ENCODE measurements around the gene EP400. TPM values are rescaled to one million over a fixed set of nuclear protein-coding genes. Genes with fewer than 3 reads are reported as not detected.

Gene EP400
- total and polyA plus RNA-seq, 2 donors (not counting 1 experiment from before 2014, with no cell fraction given), result 3.4 to 12.4 TPM

GRCh38 chr12:131923260-131923659 lies 26.5 kb upstream of the EP400 start:
- Histone ChIP-seq H3K9ac (ENCODE audit: insufficient read depth, low read length) (no peak overlapping the region), H3K79me2 (ENCODE audit: control insufficient read depth, insufficient read depth, low read length) (no peaks in the 10 kb centered on the region), H3K4me2 (ENCODE audit: extremely low read depth, insufficient read depth, low read length) (no peak overlapping the region), H3K4me1 (ENCODE audit: control insufficient read depth, extremely low read depth, insufficient read depth, low read length) (no peaks in the 10 kb centered on the region), H4K20me1 (ENCODE audit: control insufficient read depth, extremely low read depth, insufficient read depth, low read length) (no peaks in the 10 kb centered on the region), H3K4me3 (replicated peaks in 1 of 4; ENCODE audit: control extremely low read depth in 1 of 4, insufficient read depth in 1 of 4, low read depth in 3 of 4, low read length in 4 of 4) (no peak overlapping the region), H3K36me3 (ENCODE audit: control insufficient read depth, insufficient read depth, low read length) (peaks cover 3% of the 10 kb centered on the region), H2AFZ (ENCODE audit: low read length) (no peak overlapping the region), H3K9me3 (ENCODE audit: control insufficient read depth, insufficient read depth, low read depth, low read length) (no peaks in the 10 kb centered on the region), H3K27me3 (ENCODE audit: control insufficient read depth, insufficient read depth, low read length) (no peaks in the 10 kb centered on the region), H3K27ac (ENCODE audit: insufficient read depth, low read length) (no peak overlapping the region)
- DNase-seq (ENCODE audit: low read depth in 2 of 2), result no peak
- TF ChIP-seq EZH2 (IDR thresholded peaks at IDR 0.05; ENCODE audit: low read length, missing control alignments), result no peak
- TF ChIP-seq, protein P1, sequence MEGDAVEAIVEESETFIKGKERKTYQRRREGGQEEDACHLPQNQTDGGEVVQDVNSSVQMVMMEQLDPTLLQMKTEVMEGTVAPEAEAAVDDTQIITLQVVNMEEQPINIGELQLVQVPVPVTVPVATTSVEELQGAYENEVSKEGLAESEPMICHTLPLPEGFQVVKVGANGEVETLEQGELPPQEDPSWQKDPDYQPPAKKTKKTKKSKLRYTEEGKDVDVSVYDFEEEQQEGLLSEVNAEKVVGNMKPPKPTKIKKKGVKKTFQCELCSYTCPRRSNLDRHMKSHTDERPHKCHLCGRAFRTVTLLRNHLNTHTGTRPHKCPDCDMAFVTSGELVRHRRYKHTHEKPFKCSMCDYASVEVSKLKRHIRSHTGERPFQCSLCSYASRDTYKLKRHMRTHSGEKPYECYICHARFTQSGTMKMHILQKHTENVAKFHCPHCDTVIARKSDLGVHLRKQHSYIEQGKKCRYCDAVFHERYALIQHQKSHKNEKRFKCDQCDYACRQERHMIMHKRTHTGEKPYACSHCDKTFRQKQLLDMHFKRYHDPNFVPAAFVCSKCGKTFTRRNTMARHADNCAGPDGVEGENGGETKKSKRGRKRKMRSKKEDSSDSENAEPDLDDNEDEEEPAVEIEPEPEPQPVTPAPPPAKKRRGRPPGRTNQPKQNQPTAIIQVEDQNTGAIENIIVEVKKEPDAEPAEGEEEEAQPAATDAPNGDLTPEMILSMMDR (conservative IDR thresholded peaks at IDR 0.05 in 1 of 2, IDR thresholded peaks at IDR 0.05 in 1 of 2; ENCODE audit: low read depth in 1 of 2, low read length in 2 of 2), result no peak

DNA sequence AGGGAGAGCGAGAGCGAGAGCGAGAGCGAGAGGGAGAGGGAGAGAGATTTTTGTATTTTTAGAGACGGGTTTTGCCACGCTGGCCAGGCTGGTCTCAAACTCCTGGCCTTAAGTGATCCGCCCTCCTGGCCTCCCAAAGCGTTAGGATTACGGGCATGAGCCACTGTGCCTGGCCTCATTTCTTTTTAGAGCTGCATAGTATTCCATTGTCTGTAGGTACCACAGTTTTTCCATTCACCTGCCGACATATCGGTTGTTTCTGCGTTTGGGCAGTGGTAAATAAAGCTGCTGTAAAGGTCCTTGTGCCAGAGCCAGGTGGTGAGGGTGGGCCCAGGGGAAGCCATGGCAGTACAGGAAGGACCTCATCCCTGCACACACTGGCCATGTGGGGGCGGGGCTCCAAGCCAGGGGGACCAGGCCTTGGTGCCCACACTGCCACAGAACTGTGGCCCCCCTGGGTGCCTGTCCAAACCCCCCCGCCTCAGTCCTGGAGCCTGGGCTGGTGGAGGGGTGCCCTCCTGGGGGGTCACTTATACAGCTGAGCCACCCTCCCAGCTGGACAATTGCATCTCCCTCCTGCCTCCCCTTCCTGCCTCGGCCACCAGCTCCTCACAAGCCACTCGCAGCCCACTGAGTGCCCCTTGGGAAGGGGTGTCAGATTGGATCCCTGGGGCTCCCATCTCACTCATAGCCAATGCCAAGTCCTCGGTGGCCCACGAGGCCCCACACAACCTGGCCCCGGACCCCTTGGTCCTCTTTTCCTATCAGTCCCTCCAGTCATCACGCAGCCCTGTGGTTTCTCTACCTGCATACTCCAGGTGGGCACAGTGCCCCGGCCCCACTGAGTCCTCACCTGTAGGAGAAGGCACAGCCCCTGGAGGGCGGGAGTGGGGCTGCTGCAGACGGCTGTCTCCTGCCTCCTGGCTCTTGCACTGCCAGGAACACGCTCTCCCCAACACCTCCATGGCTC lies 22.3 kb upstream of the EP400 start:
- Histone ChIP-seq H3K4me2 (ENCODE audit: extremely low read depth, insufficient read depth, low read length) (no peak overlapping the region), H2AFZ (ENCODE audit: low read length) (no peak overlapping the region), H3K9ac (ENCODE audit: insufficient read depth, low read length) (no peak overlapping the region), H3K79me2 (ENCODE audit: control insufficient read depth, insufficient read depth, low read length) (peaks cover 16% of the 10 kb centered on the region), H3K27me3 (ENCODE audit: control insufficient read depth, insufficient read depth, low read length) (no peaks in the 10 kb centered on the region), H4K20me1 (ENCODE audit: control insufficient read depth, extremely low read depth, insufficient read depth, low read length) (no peaks in the 10 kb centered on the region), H3K27ac (ENCODE audit: insufficient read depth, low read length) (no peak overlapping the region), H3K4me1 (ENCODE audit: control insufficient read depth, extremely low read depth, insufficient read depth, low read length) (no peaks in the 10 kb centered on the region), H3K4me3 (replicated peaks in 1 of 4; ENCODE audit: control extremely low read depth in 1 of 4, insufficient read depth in 1 of 4, low read depth in 3 of 4, low read length in 4 of 4) (no peak overlapping the region), H3K9me3 (ENCODE audit: control insufficient read depth, insufficient read depth, low read depth, low read length) (no peaks in the 10 kb centered on the region), H3K36me3 (ENCODE audit: control insufficient read depth, insufficient read depth, low read length) (peaks cover 5% of the 10 kb centered on the region)
- DNase-seq (ENCODE audit: low read depth in 2 of 2), result no peak
- TF ChIP-seq, protein P1 (conservative IDR thresholded peaks at IDR 0.05 in 1 of 2, IDR thresholded peaks at IDR 0.05 in 1 of 2; ENCODE audit: low read depth in 1 of 2, low read length in 2 of 2), result no peak

GRCh38 chr12:131928080-131928710 lies 21.5 kb upstream of the EP400 start:
- Histone ChIP-seq H3K9me3 (ENCODE audit: control insufficient read depth, insufficient read depth, low read depth, low read length) (no peaks in the 10 kb centered on the region), H2AFZ (ENCODE audit: low read length) (peak overlapping the region; percentile 61), H3K27me3 (ENCODE audit: control insufficient read depth, insufficient read depth, low read length) (no peaks in the 10 kb centered on the region), H3K4me3 (replicated peaks in 1 of 4; ENCODE audit: control extremely low read depth in 1 of 4, insufficient read depth in 1 of 4, low read depth in 3 of 4, low read length in 4 of 4) (peak overlapping the region; percentile 43 to 87 (median 50)), H4K20me1 (ENCODE audit: control insufficient read depth, extremely low read depth, insufficient read depth, low read length) (no peaks in the 10 kb centered on the region), H3K4me2 (ENCODE audit: extremely low read depth, insufficient read depth, low read length) (peak overlapping the region; percentile 75), H3K36me3 (ENCODE audit: control insufficient read depth, insufficient read depth, low read length) (peaks cover 6% of the 10 kb centered on the region), H3K79me2 (ENCODE audit: control insufficient read depth, insufficient read depth, low read length) (peaks cover 16% of the 10 kb centered on the region), H3K4me1 (ENCODE audit: control insufficient read depth, extremely low read depth, insufficient read depth, low read length) (no peaks in the 10 kb centered on the region), H3K9ac (ENCODE audit: insufficient read depth, low read length) (peak overlapping the region; percentile 52), H3K27ac (ENCODE audit: insufficient read depth, low read length) (peak overlapping the region; percentile 40)
- TF ChIP-seq, protein P1 (conservative IDR thresholded peaks at IDR 0.05 in 1 of 2, IDR thresholded peaks at IDR 0.05 in 1 of 2; ENCODE audit: low read depth in 1 of 2, low read length in 2 of 2), result no peak
- TF ChIP-seq EZH2 (IDR thresholded peaks at IDR 0.05; ENCODE audit: low read length, missing control alignments), result no peak
- peak; percentile 10 to 17 for DNase-seq (ENCODE audit: low read depth in 2 of 2)
